ENCODE measurements around the gene PEMT.

DNA sequence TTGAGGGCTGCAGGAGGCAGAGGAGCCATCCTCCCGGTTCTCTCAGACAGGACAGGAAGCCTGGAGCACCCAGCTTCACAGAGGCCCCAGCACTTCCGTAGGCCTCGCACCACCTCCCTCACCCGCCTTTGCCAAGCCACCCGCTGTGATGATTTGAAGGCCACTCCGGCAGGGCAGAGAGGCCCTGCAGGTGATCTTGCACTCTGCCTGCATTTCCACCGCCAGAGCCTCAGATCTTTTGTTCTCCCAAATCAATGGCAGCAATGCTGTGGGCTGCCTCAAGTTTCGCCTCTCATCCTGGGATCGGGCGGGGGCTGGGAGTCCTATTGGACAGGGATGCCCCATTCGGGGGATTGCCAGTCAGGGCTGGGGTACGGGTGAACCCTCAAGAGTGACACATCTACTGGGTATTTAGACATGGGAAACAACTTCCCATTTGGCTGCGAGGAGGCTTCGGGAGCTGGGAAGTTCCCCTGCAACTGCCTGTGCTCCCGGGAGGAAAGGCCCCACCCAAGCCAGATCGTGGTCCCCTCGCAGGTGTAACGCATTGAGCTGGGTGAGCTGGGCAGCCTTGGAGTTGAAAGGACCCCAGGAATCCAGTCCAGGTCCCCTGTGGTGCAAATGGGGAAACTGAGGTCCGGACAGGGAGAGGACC, 34.8 kb upstream of the PEMT start:
- TF ChIP-seq, protein P1, sequence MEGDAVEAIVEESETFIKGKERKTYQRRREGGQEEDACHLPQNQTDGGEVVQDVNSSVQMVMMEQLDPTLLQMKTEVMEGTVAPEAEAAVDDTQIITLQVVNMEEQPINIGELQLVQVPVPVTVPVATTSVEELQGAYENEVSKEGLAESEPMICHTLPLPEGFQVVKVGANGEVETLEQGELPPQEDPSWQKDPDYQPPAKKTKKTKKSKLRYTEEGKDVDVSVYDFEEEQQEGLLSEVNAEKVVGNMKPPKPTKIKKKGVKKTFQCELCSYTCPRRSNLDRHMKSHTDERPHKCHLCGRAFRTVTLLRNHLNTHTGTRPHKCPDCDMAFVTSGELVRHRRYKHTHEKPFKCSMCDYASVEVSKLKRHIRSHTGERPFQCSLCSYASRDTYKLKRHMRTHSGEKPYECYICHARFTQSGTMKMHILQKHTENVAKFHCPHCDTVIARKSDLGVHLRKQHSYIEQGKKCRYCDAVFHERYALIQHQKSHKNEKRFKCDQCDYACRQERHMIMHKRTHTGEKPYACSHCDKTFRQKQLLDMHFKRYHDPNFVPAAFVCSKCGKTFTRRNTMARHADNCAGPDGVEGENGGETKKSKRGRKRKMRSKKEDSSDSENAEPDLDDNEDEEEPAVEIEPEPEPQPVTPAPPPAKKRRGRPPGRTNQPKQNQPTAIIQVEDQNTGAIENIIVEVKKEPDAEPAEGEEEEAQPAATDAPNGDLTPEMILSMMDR (IDR thresholded peaks at IDR 0.05), result no peak
- TF ChIP-seq TP53 (CRISPR knock-in tag; IDR thresholded peaks at IDR 0.05) (no peak), RAD21 (conservative IDR thresholded peaks at IDR 0.05 in 1 of 2, IDR thresholded peaks at IDR 0.05 in 1 of 2) (no peak), CHD2 (IDR thresholded peaks at IDR 0.05; ENCODE audit: low read length, partially characterized antibody) (no peak), POLR2AphosphoS2 (conservative IDR thresholded peaks at IDR 0.05; ENCODE audit: low read length) (no peak), POLR2A (IDR thresholded peaks at IDR 0.05; ENCODE audit: low read length) (no peak), KDM1A (IDR thresholded peaks at IDR 0.05; ENCODE audit: low read depth) (no peak)
